Neural progenitor cell (in vitro differentiated cells): ENCODE results near the gene PC.

ENCODE experiments used
- CTCF ChIP-seq: fragments of 200-600 bp; sonication (generic); IDR thresholded peaks from 2 replicates; pipeline ENCODE4 v1.5.1; 2017; ENCODE audit warnings: antibody characterized with exemption, mild to moderate bottlenecking
- EZH2 ChIP-seq: fragments of 200-600 bp; sonication (generic); IDR thresholded peaks from 2 replicates; pipeline ENCODE4 v1.6.1; 2017; ENCODE audit warnings: antibody characterized with exemption, mild to moderate bottlenecking, moderate library complexity
- EZH2phosphoT487 ChIP-seq: fragments of 200-600 bp; sonication (generic); IDR thresholded peaks from 2 replicates; pipeline ENCODE4 v1.6.1; 2017; ENCODE audit warnings: antibody characterized with exemption

GRCh38 chr11:66852466-66853241 lies 105.5 kb downstream of the PC start:
- no peak for TF ChIP-seq CTCF
- no peak for TF ChIP-seq EZH2phosphoT487
- no peak for TF ChIP-seq EZH2
